Frontal cortex (tissue), 4 donors: ENCODE measurements around the gene DIRAS3. TPM values are rescaled to one million over a fixed set of nuclear protein-coding genes. Genes with fewer than 3 reads are reported as not detected.
"Not testable (repeated sequence)": the region's sequence is repeated elsewhere in the genome, so short reads cannot be mapped to it uniquely, and the experiment has no call there.

Source experiments
- DNase-seq, 2 donors: peaks; one replicate each; pipeline ENCODE4 v3.0.0; 2012; ENCODE audit warnings: low spot score in 2 of 2
- FAIRE-seq: peaks from 2 replicates; lab custom pipeline; 2012; peaks lifted over from hg19 to GRCh38; lab: Jason Lieb, UNC
- total RNA-seq: library from RNA; depleted of rRNA; stranded (reverse); fragments of >200 nt; gene quantifications from one replicate; pipeline ENCODE4 v1.2.3, GENCODE V29; 2014
- donor health status: control.
- donor health status: control.
- donor health status: control.

DIRAS3 gene, protein sequence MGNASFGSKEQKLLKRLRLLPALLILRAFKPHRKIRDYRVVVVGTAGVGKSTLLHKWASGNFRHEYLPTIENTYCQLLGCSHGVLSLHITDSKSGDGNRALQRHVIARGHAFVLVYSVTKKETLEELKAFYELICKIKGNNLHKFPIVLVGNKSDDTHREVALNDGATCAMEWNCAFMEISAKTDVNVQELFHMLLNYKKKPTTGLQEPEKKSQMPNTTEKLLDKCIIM
- 6.9 TPM for total RNA-seq

DNA sequence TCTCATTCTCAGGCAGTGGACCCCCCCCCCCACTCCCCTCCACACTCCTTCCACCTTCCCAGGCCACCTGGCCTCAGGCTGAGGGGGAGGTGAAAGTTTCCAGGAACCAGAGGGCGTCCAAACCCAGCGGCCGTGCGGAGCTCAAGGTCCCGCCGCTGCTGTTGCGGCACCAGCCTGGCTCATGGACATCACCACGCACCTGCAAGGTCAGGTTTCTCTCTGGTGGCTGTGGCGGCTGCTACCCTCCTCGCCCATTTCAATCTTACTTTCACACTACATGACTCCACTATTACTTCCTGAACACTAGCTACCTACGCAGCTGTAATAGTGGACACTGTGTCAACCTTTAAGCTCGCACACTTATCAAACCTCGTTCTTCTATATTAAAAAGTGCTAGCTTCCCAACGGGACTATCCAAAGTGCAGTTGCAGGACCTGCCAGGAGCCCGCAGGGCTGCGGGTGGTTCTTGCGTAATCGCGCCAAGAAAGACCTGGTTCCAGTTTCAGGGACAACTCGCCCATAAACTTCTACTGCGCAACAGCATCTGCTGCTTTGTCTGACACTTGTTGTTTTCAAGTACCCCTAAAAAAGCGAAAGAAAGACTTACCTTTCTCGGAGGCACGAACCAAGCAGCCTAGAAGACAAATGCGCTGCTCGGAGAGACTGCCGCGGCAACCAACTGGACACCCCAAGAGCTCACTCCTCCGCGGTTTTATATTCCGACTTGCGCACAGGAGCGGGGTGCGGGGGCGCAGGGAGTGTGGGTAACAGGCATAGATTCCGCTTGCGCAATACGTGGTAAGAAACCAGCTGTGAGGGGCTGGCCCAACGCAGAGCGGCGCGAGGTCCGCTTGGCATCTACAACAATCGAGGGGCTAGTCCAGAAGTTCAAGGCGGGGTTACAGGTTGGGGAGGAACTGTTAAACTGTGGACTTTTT lies at the start of gene DIRAS3:
Gene DIRAS3 (minus strand): TSS at position 687 of the 938 bp plus-strand sequence. CDS start 3,330 bp downstream, outside the sequence.
- no peak for FAIRE-seq

GRCh38 chr1:68093737-68094136 lies 43.3 kb upstream of the DIRAS3 start:
- FAIRE-seq (no peak), DNase-seq (no peak)

More for the DNA sequence above, at the start of gene DIRAS3:
- no peak for DNase-seq

GRCh38 chr1:68087184-68087583 lies 36.8 kb upstream of the DIRAS3 start:
- DNase-seq (no peak), FAIRE-seq (no peak)

DNA sequence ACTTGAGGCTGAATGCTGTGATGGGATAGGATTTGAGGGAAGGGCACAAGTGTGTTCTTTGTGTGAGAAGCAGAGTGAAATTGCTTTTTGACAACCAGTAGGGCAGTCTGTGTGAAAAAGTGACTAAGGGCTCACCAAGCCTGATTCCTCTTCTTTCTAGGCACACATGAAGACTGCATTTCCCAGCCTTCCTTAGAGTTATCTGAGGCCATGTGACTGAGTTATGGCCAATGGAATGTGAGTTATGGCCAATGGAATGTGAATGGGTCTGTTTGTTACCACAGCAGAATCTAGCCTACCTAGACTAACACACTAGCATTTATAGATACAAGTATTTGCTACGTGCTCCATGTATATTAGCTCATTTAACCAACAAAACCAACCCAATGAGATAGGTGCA lies 35.3 kb upstream of the DIRAS3 start:
- FAIRE-seq (no peak), DNase-seq (no peak)

GRCh38 chr1:68083686-68084085 lies 33.3 kb upstream of the DIRAS3 start:
- FAIRE-seq (no peak), DNase-seq (no peak)

DNA sequence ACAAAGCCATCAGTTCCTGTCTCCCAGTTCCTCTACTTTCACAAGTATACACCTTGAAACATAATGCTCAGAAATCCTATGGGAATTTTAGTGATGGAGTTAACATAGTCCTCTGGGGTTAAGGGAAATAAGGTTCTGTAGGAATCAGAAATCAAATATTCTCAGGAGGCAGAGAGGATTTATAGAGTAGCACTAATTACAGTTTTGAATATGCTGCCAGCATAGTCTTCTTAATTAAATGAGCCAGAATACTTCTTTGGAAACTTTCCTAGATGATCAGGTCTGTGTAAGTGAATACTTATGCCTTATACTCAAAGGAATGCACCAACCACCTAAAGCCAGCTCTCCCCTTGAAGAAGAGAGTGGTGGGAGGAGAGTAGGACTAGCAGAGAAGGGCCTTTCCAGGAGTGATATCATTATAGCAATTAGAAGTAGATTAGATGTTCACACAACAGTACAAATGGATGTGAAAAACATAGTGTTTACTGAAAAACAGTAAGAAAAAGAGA lies 31.4 kb upstream of the DIRAS3 start:
- no peak for DNase-seq
- FAIRE-seq = no peak

DNA sequence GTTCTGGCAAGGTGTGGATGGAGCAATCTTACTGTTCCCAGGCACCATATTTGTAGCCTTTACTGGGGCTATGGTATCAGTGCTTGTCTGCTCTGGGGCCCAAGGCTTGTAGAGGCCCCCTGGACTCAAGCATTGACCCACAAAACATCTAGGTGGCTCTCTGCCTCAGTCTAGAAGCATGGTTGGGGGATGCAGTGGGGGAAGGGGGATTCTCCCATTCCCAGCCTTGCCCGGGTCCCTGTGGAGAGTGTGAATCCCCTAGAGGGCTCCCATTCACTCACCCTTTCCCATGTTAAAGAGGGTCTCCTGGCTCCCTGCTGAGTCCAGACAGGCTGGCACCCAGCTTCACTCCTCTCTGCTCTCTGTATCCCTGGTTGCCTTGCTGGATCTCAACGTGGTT lies 28.2 kb upstream of the DIRAS3 start:
- DNase-seq (no peak), FAIRE-seq (no peak)

GRCh38 chr1:68074472-68074871 lies 24.0 kb upstream of the DIRAS3 start:
- no peak for FAIRE-seq
- DNase-seq = no peak

DNA sequence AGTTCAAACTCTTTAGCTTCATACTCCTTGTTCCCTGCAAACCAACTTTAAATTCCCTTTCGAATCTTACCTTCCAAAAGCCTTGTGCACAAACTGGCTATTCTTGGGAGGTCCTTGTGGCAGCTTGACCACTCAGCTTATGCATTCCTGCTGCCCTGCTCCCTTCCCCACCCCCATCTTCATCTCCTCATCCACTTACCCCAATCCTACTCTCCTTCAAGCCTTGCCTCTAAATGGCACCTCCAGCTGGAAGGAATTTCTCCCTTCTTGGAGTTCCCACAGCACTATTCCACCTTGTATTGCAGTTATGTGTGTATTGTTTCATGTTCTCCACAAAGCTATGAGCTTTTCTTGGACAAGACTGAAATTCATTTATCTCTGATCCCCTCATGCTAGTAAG lies 15.3 kb upstream of the DIRAS3 start:
- no peak for DNase-seq
- no peak for FAIRE-seq

- not testable (repeated sequence) for DNase-seq, FAIRE-seq
Measured at GRCh38 chr1:68058053-68058452, 7.6 kb upstream of the DIRAS3 start.

DNA sequence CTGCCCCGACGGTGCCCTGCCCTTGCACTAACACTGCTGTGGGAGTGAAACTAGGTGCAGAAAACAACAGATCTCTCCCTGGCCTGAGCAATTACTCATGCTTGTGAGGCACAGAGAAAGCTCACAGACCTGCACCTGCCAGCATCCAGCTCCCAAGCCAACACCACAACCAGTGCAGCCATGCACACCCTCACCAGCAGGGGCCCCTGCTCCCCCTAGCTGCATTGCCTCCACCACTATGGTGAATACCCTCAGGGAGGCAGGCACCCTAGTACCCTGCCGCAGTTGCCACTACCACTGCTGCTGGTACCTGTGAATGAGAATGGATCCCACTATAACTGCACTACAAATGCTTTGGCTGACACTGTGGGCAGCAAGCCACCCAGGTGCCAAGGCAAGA lies 7.1 kb upstream of the DIRAS3 start:
- DNase-seq (no peak), FAIRE-seq (no peak)

DNA sequence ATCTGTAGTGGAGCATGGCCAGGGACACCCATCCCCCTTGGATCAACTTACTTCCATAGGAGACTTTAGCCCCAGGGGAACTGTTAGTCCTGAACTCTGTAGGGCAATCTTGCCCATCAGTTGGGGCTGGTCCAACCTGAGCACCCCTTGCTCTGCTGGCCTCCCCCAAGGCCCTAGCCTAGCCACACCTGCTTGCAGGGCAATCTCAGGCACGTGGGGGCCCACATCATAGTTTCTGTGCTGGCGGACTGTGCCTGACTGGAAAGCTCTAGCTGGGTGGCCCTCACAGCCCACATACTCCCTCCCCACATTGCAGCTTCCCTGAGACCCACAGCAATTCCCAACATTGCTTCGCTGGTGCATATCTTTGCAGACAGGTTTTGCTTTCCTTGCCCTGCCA lies 6.6 kb upstream of the DIRAS3 start:
- DNase-seq (no peak), FAIRE-seq (no peak)

- no peak for FAIRE-seq
- DNase-seq = peak in 1 of 2 donors; percentile 27
Measured at GRCh38 chr1:68051475-68051874, 1.0 kb upstream of the DIRAS3 start.

DNA sequence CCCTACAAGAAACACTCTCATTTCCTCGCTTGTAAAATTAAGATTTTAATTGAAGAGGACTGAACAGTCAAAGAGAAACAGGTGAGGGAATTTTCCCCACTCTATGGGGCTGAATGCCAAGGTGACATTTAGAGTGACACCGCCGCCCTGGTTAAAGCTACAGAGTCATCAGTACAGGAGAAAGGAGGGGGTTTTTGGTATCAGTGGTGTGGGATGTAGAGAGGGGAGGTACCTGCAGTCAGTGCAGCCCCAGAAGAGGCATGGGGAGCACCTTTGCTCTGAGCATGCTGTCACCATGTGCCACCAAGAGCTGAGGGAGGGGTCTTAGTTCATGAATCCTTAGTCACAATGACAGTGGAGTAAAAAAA lies 2.8 kb downstream of the DIRAS3 start:
- DNase-seq (no peak), FAIRE-seq (no peak)

DNA sequence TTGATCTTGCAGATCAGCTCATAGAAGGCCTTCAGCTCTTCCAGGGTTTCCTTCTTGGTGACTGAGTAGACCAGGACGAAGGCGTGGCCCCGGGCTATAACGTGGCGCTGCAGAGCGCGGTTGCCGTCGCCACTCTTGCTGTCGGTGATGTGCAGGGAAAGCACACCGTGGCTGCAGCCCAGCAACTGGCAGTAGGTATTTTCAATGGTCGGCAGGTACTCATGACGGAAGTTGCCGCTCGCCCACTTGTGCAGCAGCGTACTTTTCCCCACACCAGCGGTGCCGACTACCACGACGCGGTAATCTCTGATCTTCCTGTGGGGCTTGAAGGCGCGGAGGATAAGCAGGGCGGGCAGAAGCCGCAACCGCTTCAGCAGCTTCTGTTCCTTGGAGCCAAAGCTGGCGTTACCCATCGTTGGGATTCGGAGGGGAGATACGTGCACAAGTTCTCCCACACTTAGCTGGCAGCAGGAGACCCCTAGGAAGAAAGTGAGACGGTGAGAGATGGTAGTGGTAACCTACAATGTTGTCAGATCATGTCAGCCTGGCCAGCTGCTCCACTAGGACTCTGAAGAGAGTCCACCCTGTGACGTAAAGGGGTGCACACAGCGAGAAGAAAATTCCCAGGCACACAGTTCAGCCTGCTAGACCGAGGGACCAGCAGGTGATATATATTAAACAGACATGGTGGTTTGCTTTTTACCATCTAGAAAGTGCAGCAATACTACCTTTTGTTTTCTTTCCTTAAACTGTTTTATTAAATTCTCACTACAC lies 3.4 kb downstream of the DIRAS3 start:
- no peak for DNase-seq

DNA sequence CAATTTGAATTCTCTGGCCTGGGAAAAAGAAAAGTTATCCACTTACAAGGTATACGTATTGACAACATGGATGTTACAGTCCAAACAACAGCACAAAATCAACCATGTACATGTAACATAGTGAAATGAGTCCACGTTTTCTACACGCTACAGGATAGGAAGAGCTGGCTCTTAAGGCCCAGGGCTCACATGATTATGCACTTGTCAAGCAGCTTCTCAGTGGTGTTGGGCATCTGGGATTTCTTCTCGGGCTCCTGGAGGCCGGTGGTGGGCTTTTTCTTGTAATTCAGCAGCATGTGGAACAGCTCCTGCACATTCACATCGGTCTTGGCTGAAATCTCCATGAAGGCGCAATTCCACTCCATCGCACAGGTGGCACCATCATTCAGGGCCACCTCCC lies 4.0 kb downstream of the DIRAS3 start:
- no peak for FAIRE-seq
- DNase-seq = no peak

More for the DNA sequence above, 3.4 kb downstream of the DIRAS3 start:
- no peak for FAIRE-seq

DNA sequence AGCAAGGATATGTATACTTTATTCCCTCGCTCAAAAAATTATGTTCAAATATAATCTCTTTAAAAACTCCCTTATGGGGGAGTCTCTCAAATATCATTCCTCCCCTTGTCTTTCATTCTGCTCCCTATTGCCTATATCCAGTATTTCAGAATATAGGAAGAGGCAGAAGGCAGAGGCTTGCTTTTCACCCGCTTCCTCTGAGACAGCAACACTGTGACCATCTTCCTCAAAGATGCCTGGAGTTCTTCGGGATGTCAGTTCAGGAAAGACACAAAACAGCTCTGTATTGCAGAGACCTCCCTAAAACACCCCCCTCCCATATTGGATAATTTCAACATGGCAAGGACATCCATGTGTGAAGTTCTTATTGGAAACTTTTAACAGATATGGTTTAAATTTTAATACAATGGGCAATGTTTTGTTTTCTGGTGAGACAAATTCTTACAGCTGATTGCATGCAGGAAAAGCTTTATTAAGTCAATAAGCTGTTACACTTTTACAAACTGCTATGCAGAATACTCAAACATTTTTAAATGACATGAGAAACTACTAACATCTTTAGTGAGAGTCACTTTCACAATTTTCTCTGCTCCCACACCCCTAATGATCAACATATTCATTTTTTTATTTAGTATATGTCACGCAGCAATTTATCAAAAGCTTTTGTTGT lies 4.8 kb downstream of the DIRAS3 start:
- no peak for FAIRE-seq
- DNase-seq = no peak

GRCh38 chr1:68043443-68044090 lies 6.9 kb downstream of the DIRAS3 start:
- FAIRE-seq (no peak), DNase-seq (no peak)

DNA sequence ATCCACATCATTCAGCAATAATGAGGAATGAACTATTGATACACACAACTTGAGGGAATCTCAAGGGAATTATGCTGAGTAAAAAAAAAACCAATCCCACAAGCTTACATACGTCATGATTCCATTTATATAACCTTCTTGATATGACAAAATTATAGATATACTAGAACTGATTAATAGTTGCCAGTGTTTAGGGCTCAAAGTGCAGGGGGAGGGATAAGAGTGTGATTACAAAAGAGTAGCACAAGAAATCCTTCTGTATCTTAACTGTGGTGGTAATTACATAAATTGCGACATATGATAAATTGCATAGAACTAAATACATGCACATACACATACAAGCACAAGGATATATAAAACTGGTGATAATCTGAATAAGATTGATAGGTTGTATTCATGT lies 13.5 kb downstream of the DIRAS3 start:
- no peak for FAIRE-seq
- no peak for DNase-seq
